ENCODE results near the gene BTD.

The BTD gene

DNA sequence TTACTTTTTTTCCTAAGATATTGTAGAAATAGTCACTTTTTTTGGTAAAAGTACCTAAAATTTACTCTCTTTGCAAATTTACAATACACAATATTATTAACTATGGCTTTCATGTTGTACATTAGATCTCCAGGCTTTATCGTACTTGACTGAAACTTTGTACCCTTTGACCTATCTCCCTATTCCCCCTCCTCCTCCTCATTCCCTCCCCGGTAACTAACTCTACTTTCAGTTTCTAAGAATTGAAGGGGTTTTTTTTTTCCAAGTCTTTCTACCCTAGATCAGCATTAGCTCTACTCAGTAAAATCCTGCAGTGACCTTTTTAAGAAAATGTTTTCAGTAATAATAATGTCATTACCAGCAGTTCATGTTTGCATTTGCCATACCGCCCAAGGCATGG is 10.3 kb upstream of the BTD start:
- H3K27me3 ChIP-seq (ENCODE audit: control insufficient read depth, low read length): no peaks in the 10 kb centered on the region
- peaks cover 17% of the 10 kb centered on the region for H3K36me3 ChIP-seq (ENCODE audit: control insufficient read depth, low read length)
- H3K27ac ChIP-seq (ENCODE audit: low read depth, low read length): no peak overlapping the region
- H3K4me2 ChIP-seq (ENCODE audit: low read length): no peak overlapping the region
- no peaks in the 10 kb centered on the region for H4K20me1 ChIP-seq (ENCODE audit: control insufficient read depth, insufficient read depth, low read depth, low read length)
- H3K79me2 ChIP-seq (ENCODE audit: control insufficient read depth, low read length): no peaks in the 10 kb centered on the region
- no peak overlapping the region for H3K4me3 ChIP-seq (ENCODE audit: low read length)
- no peaks in the 10 kb centered on the region for H3K4me1 ChIP-seq (ENCODE audit: control insufficient read depth, low read length)
- peaks cover 14% of the 10 kb centered on the region for H3F3A ChIP-seq (ENCODE audit: control insufficient read depth, insufficient read depth)
- H3K9me2 ChIP-seq (replicated peaks; ENCODE audit: control insufficient read depth, low read length): no peaks in the 10 kb centered on the region
- TF ChIP-seq, protein P1, sequence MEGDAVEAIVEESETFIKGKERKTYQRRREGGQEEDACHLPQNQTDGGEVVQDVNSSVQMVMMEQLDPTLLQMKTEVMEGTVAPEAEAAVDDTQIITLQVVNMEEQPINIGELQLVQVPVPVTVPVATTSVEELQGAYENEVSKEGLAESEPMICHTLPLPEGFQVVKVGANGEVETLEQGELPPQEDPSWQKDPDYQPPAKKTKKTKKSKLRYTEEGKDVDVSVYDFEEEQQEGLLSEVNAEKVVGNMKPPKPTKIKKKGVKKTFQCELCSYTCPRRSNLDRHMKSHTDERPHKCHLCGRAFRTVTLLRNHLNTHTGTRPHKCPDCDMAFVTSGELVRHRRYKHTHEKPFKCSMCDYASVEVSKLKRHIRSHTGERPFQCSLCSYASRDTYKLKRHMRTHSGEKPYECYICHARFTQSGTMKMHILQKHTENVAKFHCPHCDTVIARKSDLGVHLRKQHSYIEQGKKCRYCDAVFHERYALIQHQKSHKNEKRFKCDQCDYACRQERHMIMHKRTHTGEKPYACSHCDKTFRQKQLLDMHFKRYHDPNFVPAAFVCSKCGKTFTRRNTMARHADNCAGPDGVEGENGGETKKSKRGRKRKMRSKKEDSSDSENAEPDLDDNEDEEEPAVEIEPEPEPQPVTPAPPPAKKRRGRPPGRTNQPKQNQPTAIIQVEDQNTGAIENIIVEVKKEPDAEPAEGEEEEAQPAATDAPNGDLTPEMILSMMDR (IDR thresholded peaks at IDR 0.05; ENCODE audit: low read depth, low read length, poor library complexity, severe bottlenecking): no peak
- no peak for TF ChIP-seq EZH2phosphoT487 (IDR thresholded peaks at IDR 0.05; ENCODE audit: borderline replicate concordance, low read length)
- H3K9me3 ChIP-seq (ENCODE audit: control insufficient read depth, insufficient read depth, low read length): no peaks in the 10 kb centered on the region

DNA sequence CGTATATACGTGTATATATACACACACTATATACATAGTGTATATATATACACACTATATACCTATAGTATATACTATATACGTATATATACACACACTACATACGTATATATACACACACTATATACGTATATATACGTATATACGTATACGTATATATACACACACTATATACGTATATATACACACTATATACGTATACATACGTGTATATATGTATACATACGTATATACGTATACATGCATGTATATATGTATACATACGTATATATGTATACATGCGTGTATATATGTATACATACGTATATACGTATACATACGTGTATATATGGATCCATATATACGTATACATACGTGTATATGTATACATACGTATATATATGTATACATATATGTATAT is 9.6 kb upstream of the BTD start:
- TF ChIP-seq, protein P1 (IDR thresholded peaks at IDR 0.05; ENCODE audit: low read depth, low read length, poor library complexity, severe bottlenecking): no peak
- TF ChIP-seq EZH2phosphoT487 (IDR thresholded peaks at IDR 0.05; ENCODE audit: borderline replicate concordance, low read length): no peak
- Histone ChIP-seq H3K79me2 (ENCODE audit: control insufficient read depth, low read length) (no peaks in the 10 kb centered on the region), H3K27me3 (ENCODE audit: control insufficient read depth, low read length) (no peaks in the 10 kb centered on the region), H3K36me3 (ENCODE audit: control insufficient read depth, low read length) (peaks cover 18% of the 10 kb centered on the region), H4K20me1 (ENCODE audit: control insufficient read depth, insufficient read depth, low read depth, low read length) (no peaks in the 10 kb centered on the region), H3K27ac (ENCODE audit: low read depth, low read length) (no peak overlapping the region), H3K9me3 (ENCODE audit: control insufficient read depth, insufficient read depth, low read length) (no peaks in the 10 kb centered on the region), H3K4me1 (ENCODE audit: control insufficient read depth, low read length) (no peaks in the 10 kb centered on the region), H3F3A (ENCODE audit: control insufficient read depth, insufficient read depth) (peaks cover 21% of the 10 kb centered on the region), H3K4me3 (ENCODE audit: low read length) (no peak overlapping the region), H3K9me2 (replicated peaks; ENCODE audit: control insufficient read depth, low read length) (no peaks in the 10 kb centered on the region), H3K4me2 (ENCODE audit: low read length) (no peak overlapping the region)

GRCh38 chr3:15592968-15593367 is 8.6 kb upstream of the BTD start:
- TF ChIP-seq EZH2phosphoT487 (IDR thresholded peaks at IDR 0.05; ENCODE audit: borderline replicate concordance, low read length): no peak
- TF ChIP-seq, protein P1 (IDR thresholded peaks at IDR 0.05; ENCODE audit: low read depth, low read length, poor library complexity, severe bottlenecking): no peak
- Histone ChIP-seq H3K4me1 (ENCODE audit: control insufficient read depth, low read length) (no peaks in the 10 kb centered on the region), H3K9me3 (ENCODE audit: control insufficient read depth, insufficient read depth, low read length) (no peaks in the 10 kb centered on the region), H3K4me3 (ENCODE audit: low read length) (no peak overlapping the region), H3K36me3 (ENCODE audit: control insufficient read depth, low read length) (peaks cover 22% of the 10 kb centered on the region), H3K4me2 (ENCODE audit: low read length) (no peak overlapping the region), H4K20me1 (ENCODE audit: control insufficient read depth, insufficient read depth, low read depth, low read length) (no peaks in the 10 kb centered on the region), H3K79me2 (ENCODE audit: control insufficient read depth, low read length) (no peaks in the 10 kb centered on the region), H3K27me3 (ENCODE audit: control insufficient read depth, low read length) (no peaks in the 10 kb centered on the region), H3K27ac (ENCODE audit: low read depth, low read length) (no peak overlapping the region), H3K9me2 (replicated peaks; ENCODE audit: control insufficient read depth, low read length) (no peaks in the 10 kb centered on the region), H3F3A (ENCODE audit: control insufficient read depth, insufficient read depth) (peaks cover 22% of the 10 kb centered on the region)

GRCh38 chr3:15595955-15596354 is 5.6 kb upstream of the BTD start:
- H3K27ac ChIP-seq (ENCODE audit: low read depth, low read length): no peak overlapping the region
- H3K9me3 ChIP-seq (ENCODE audit: control insufficient read depth, insufficient read depth, low read length): no peaks in the 10 kb centered on the region
- H3F3A ChIP-seq (ENCODE audit: control insufficient read depth, insufficient read depth): peaks cover 22% of the 10 kb centered on the region
- H3K36me3 ChIP-seq (ENCODE audit: control insufficient read depth, low read length): peaks cover 30% of the 10 kb centered on the region
- no peaks in the 10 kb centered on the region for H4K20me1 ChIP-seq (ENCODE audit: control insufficient read depth, insufficient read depth, low read depth, low read length)
- no peak overlapping the region for H3K4me3 ChIP-seq (ENCODE audit: low read length)
- no peaks in the 10 kb centered on the region for H3K27me3 ChIP-seq (ENCODE audit: control insufficient read depth, low read length)
- peaks cover 8% of the 10 kb centered on the region for H3K4me1 ChIP-seq (ENCODE audit: control insufficient read depth, low read length)
- H3K9me2 ChIP-seq (replicated peaks; ENCODE audit: control insufficient read depth, low read length): no peaks in the 10 kb centered on the region
- no peak overlapping the region for H3K4me2 ChIP-seq (ENCODE audit: low read length)
- peaks cover 7% of the 10 kb centered on the region for H3K79me2 ChIP-seq (ENCODE audit: control insufficient read depth, low read length)
- TF ChIP-seq, protein P1 (IDR thresholded peaks at IDR 0.05; ENCODE audit: low read depth, low read length, poor library complexity, severe bottlenecking): no peak
- no peak for TF ChIP-seq EZH2phosphoT487 (IDR thresholded peaks at IDR 0.05; ENCODE audit: borderline replicate concordance, low read length)

Measured in DOHH2 (cell line).